Thoracic aorta (tissue), 2 donors: ENCODE measurements around the gene CACNA1G. TPM values are rescaled to one million over a fixed set of nuclear protein-coding genes. Genes with fewer than 3 reads are reported as not detected.

Source experiments
- ATAC-seq: fragments of 150-250 bp; one replicate; pipeline ENCODE4 v1.8.0; 2017; ENCODE audit warnings: low read depth; ENCODE audit not compliant: insufficient number of reproducible peaks, low FRiP score
- DNase-seq: peaks from one replicate; pipeline ENCODE4 v3.0.0-alpha.2; 2020; ENCODE audit warnings: low spot score
- H3K27ac ChIP-seq, 2 donors: fragments of 200-600 bp; sonication (generic); 1 replicate in 1 of 2; 2 replicates in 1 of 2; pipeline ENCODE4 v1.5.1; 2016; ENCODE audit warnings: mild to moderate bottlenecking in 2 of 2, moderate library complexity in 2 of 2
- H3K27me3 ChIP-seq: fragments of 200-600 bp; sonication (generic); replicated peaks from 2 replicates; pipeline ENCODE4 v1.6.0; 2016; ENCODE audit warnings: mild to moderate bottlenecking; ENCODE audit not compliant: insufficient read depth
- H3K36me3 ChIP-seq: fragments of 200-600 bp; sonication (generic); one replicate; pipeline ENCODE4 v1.5.1; 2016
- H3K4me1 ChIP-seq, 2 donors: fragments of 200-600 bp; sonication (generic); 1 replicate in 1 of 2; 2 replicates in 1 of 2; pipeline versions ENCODE4 v1.5.1 to v1.6.0; 2016; ENCODE audit warnings: low read depth in 2 of 2, mild to moderate bottlenecking in 1 of 2; ENCODE audit not compliant: control insufficient read depth in 1 of 2
- H3K4me3 ChIP-seq: fragments of 200-600 bp; sonication (generic); 2 replicates; pipeline ENCODE4 v1.5.1; 2016; ENCODE audit warnings: mild to moderate bottlenecking
- H3K9me3 ChIP-seq: fragments of 200-600 bp; sonication (generic); 2 replicates; pipeline ENCODE4 v1.5.1; 2016
- CTCF ChIP-seq: fragments of 200-600 bp; sonication (generic); IDR thresholded peaks from one replicate; pipeline ENCODE4 v1.5.1; 2019; ENCODE audit warnings: antibody characterized with exemption
- total RNA-seq, 2 donors: library from RNA; depleted of rRNA; stranded (reverse); fragments of >200 nt; gene quantifications; one replicate each; pipeline versions ENCODE4 v1.1.0 to v1.2.3, GENCODE V29; 2016

The CACNA1G gene
- total RNA-seq, 2 donors from 2014 or later: 0.27 to 2.3 TPM

DNA sequence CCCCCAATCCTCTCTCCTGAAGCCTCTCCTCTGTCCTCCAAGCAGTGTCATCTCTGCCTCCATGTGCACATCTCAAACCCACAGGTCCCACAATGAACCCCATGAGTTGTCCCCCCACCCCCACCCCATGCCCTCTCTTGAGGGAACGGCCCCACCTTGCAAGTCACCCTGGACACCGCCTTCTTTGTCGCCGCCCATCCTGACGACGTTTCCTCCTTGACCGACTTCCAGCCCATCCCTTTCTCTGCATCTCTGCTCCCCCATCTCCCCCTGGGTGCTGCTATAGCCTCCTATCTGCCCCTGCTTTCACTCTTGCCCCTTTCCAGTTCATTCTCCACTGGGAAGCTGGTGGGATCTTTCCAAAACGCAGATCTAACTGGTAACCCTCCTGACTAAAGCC, 15.2 kb upstream of the CACNA1G start:
- no peak for TF ChIP-seq CTCF
- Histone ChIP-seq H3K27me3 (no peaks in the 10 kb centered on the region), H3K9me3 (no peaks in the 10 kb centered on the region), H3K27ac (no peak overlapping the region), H3K36me3 (no peaks in the 10 kb centered on the region), H3K4me1 (peaks cover 18 to 28% of the 10 kb centered on the region in 2 donors), H3K4me3 (no peak overlapping the region)
- no peak for ATAC-seq
- no peak for DNase-seq

DNA sequence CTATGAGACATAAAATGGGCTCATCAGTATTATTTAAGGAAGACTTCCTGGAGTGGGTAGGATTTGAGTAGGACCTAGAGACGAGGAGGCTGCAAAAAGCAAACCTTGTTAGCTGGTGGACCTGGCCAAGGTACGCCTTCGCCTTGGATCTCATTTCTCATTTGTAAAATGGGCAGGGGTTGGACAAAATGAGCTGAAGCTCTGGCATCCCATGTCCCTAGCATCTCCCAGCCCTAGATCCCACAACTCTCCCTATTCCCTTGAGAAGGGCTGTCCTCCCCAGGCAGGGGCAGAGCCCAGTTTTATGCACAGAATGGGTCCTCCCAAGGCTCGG, 13.8 kb upstream of the CACNA1G start:
- Histone ChIP-seq H3K27ac (peak overlapping the region in 1 of 2 donors; percentile 71), H3K4me3 (peak overlapping the region; percentile 87)

GRCh38 chr17:50547035-50547735, 13.3 kb upstream of the CACNA1G start, which contains the start of gene SPATA20:
Gene SPATA20, plus strand, starts transcription at chr17:50547174. Its CDS starts 35 bp downstream, at chr17:50547209.
- no peaks in the 10 kb centered on the region for H3K9me3 ChIP-seq
- H3K36me3 ChIP-seq: no peaks in the 10 kb centered on the region
- H3K4me3 ChIP-seq: peak within 1 kb of the TSS; percentile 87
- peak; percentile 99 for TF ChIP-seq CTCF
- H3K4me1 ChIP-seq: peaks cover 15 to 21% of the 10 kb centered on the region in 2 donors
- peak; percentile 64 for DNase-seq
- peak within 1 kb of the TSS; percentile 30 to 71 for H3K27ac ChIP-seq
- H3K27me3 ChIP-seq: no peaks in the 10 kb centered on the region
- ATAC-seq: peak; percentile 52

More for the DNA sequence above, 13.8 kb upstream of the CACNA1G start:
- Histone ChIP-seq H3K36me3 (no peaks in the 10 kb centered on the region), H3K27me3 (no peaks in the 10 kb centered on the region), H3K4me1 (peaks cover 15 to 22% of the 10 kb centered on the region in 2 donors), H3K9me3 (no peaks in the 10 kb centered on the region)
- ATAC-seq (no peak), DNase-seq (no peak)
- no peak for TF ChIP-seq CTCF

DNA sequence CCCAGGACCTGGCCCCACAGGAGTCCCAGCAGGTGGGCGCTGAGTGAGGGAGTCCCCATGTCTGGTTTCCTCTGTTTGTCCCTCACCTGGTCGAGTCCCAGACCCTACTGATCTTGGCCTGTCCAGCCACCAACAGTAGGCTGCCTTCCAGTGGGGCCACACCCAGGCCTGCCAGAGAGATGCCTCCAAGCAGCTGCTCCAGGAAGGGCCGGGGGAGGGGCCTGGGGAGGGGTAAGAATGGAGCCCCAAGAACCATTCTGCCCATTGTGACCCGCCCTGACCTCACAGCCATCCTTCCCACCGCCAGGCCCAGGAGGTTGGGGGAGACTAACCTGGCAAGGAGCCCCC, 12.8 kb upstream of the CACNA1G start:
- H3K4me1 ChIP-seq: peaks cover 10 to 16% of the 10 kb centered on the region in 2 donors
- ATAC-seq: no peak

DNA sequence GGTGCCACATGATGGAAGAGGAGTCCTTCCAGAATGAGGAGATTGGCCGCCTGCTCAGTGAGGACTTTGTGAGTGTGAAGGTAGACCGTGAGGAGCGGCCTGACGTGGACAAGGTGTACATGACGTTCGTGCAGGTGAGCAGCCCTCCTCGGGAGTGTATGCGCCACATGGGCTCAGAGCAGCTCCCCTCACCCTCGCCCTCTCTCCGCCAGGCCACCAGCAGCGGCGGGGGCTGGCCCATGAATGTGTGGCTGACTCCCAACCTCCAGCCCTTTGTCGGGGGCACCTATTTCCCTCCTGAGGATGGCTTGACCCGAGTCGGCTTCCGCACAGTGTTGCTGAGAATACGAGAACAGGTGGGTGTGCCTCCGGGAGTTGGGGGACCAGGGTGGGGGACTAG, 11.7 kb upstream of the CACNA1G start:
- no peaks in the 10 kb centered on the region for H3K36me3 ChIP-seq
- DNase-seq (no peak), ATAC-seq (no peak)
- H3K27me3 ChIP-seq: no peaks in the 10 kb centered on the region
- no peaks in the 10 kb centered on the region for H3K9me3 ChIP-seq
- H3K4me1 ChIP-seq: peaks cover 9 to 14% of the 10 kb centered on the region in 2 donors
- TF ChIP-seq CTCF: no peak
- no peak overlapping the region for H3K4me3 ChIP-seq
- no peak overlapping the region for H3K27ac ChIP-seq

More for the DNA sequence above, 12.8 kb upstream of the CACNA1G start:
- H3K27ac ChIP-seq: peak overlapping the region; percentile 30 to 71
- DNase-seq: no peak
- no peaks in the 10 kb centered on the region for H3K27me3 ChIP-seq
- peak overlapping the region; percentile 87 for H3K4me3 ChIP-seq
- no peaks in the 10 kb centered on the region for H3K36me3 ChIP-seq
- H3K9me3 ChIP-seq: no peaks in the 10 kb centered on the region
- TF ChIP-seq CTCF: no peak
